Measurements from ENCODE around the gene SYNDIG1.

Gene SYNDIG1

DNA sequence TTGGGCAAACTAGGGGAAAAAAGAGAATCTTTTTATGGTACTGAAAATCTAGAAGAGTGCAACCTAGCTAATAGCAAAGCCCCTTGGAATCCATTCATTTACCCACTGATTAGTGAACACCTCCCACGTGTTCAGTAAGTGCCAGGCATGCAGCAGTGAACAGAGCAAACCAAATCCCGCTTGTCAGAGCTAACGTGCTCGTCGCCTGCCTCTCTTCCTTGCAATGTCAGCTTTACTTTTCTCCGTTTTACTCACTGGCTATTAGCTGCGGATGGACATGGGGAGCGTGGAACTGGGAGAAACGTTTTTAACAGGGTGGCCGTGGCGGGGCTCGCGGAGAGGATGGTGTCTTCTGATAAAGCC is 120.4 kb downstream of the SYNDIG1 start:
- DNase-seq (ENCODE audit: low read depth): no peak
- TF ChIP-seq, protein P1, sequence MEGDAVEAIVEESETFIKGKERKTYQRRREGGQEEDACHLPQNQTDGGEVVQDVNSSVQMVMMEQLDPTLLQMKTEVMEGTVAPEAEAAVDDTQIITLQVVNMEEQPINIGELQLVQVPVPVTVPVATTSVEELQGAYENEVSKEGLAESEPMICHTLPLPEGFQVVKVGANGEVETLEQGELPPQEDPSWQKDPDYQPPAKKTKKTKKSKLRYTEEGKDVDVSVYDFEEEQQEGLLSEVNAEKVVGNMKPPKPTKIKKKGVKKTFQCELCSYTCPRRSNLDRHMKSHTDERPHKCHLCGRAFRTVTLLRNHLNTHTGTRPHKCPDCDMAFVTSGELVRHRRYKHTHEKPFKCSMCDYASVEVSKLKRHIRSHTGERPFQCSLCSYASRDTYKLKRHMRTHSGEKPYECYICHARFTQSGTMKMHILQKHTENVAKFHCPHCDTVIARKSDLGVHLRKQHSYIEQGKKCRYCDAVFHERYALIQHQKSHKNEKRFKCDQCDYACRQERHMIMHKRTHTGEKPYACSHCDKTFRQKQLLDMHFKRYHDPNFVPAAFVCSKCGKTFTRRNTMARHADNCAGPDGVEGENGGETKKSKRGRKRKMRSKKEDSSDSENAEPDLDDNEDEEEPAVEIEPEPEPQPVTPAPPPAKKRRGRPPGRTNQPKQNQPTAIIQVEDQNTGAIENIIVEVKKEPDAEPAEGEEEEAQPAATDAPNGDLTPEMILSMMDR (IDR thresholded peaks at IDR 0.05; ENCODE audit: insufficient read depth, low read depth, low read length, missing control alignments): no peak

GRCh38 chr20:24590178-24590982 is 121.0 kb downstream of the SYNDIG1 start:
- no peak overlapping the region for H3K4me3 ChIP-seq (ENCODE audit: low read length)
- TF ChIP-seq, protein P1 (IDR thresholded peaks at IDR 0.05; ENCODE audit: insufficient read depth, low read depth, low read length, missing control alignments): no peak
- DNase-seq (ENCODE audit: low read depth): no peak

More for the DNA sequence above, 120.4 kb downstream of the SYNDIG1 start:
- H3K4me3 ChIP-seq (ENCODE audit: low read length): no peak overlapping the region

GRCh38 chr20:24597051-24597450 is 127.6 kb downstream of the SYNDIG1 start:
- TF ChIP-seq, protein P1 (IDR thresholded peaks at IDR 0.05; ENCODE audit: insufficient read depth, low read depth, low read length, missing control alignments): no peak
- H3K4me3 ChIP-seq (ENCODE audit: low read length): no peak overlapping the region
- no peak for DNase-seq (ENCODE audit: low read depth)

DNA sequence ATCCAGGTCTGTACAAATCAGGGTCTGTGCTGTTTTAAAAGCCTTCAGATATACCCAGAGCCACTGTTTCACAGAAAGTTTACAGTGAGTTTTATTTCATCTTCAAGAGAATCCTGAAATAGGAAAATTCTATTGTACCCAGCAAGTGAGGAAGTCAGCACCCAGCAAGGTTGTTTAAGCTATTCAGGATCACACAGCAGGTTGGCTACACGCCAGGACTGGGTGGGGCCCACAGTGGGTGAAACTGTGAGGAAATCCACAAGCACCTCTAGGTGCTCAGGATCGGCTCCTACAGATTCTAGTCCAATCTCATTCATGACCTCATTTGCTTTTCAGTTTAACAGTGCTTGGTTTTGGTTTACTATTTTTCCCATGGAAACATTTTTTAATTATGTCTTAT is 128.9 kb downstream of the SYNDIG1 start:
- no peak overlapping the region for H3K4me3 ChIP-seq (ENCODE audit: low read length)
- DNase-seq (ENCODE audit: low read depth): peak; percentile 4
- TF ChIP-seq, protein P1 (IDR thresholded peaks at IDR 0.05; ENCODE audit: insufficient read depth, low read depth, low read length, missing control alignments): no peak

- TF ChIP-seq, protein P1 (IDR thresholded peaks at IDR 0.05; ENCODE audit: insufficient read depth, low read depth, low read length, missing control alignments): no peak
- DNase-seq (ENCODE audit: low read depth): no peak
- no peak overlapping the region for H3K4me3 ChIP-seq (ENCODE audit: low read length)
Observed at GRCh38 chr20:24598996-24599395, 129.6 kb downstream of the SYNDIG1 start.

GRCh38 chr20:24600012-24600411 is 130.6 kb downstream of the SYNDIG1 start:
- TF ChIP-seq, protein P1 (IDR thresholded peaks at IDR 0.05; ENCODE audit: insufficient read depth, low read depth, low read length, missing control alignments): no peak
- no peak overlapping the region for H3K4me3 ChIP-seq (ENCODE audit: low read length)
- DNase-seq (ENCODE audit: low read depth): no peak

- no peak for DNase-seq (ENCODE audit: low read depth)
- TF ChIP-seq, protein P1 (IDR thresholded peaks at IDR 0.05; ENCODE audit: insufficient read depth, low read depth, low read length, missing control alignments): no peak
- H3K4me3 ChIP-seq (ENCODE audit: low read length): no peak overlapping the region
Observed at GRCh38 chr20:24603454-24603853, 134.0 kb downstream of the SYNDIG1 start.

Measured in epithelial cell of esophagus (primary cell).